K562 (cell line): Measurements from ENCODE around the gene TRIM62. TPM values are rescaled to one million over a fixed set of nuclear protein-coding genes. Genes with fewer than 3 reads are reported as not detected.

ENCODE experiments used
- COPS2 ChIP-seq: fragments of 450-650 bp; conservative IDR thresholded peaks from 2 replicates; pipeline ENCODE4 v1.6.1; 2016; ENCODE audit warnings: mild to moderate bottlenecking, moderate library complexity
- ELF2 ChIP-seq: fragments of 250-450 bp; sonication (Bioruptor Pico); IDR thresholded peaks from 2 replicates; pipeline ENCODE4 v1.5.0; 2021; ENCODE audit warnings: mild to moderate bottlenecking
- HSF4 ChIP-seq: fragments of 250-450 bp; sonication (Bioruptor Pico); IDR thresholded peaks from 2 replicates; pipeline ENCODE4 v2.1.2; 2022; ENCODE audit warnings: mild to moderate bottlenecking, moderate library complexity, borderline replicate concordance
- RERE ChIP-seq: sonication (generic); formaldehyde crosslinking; IDR thresholded peaks from 2 replicates; pipeline ENCODE4 v1.8.0; 2023; ENCODE audit warnings: missing genetic modification reagents, mild to moderate bottlenecking, borderline replicate concordance
- SRF ChIP-seq, 2 experiments: fragments of 250-450, 450-650 bp in 1 of 2; sonication (Bioruptor Pico) in 1 of 2; sonication (generic) in 1 of 2; formaldehyde crosslinking; IDR thresholded peaks; 2 replicates each; pipeline versions ENCODE4 v1.5.0 to v1.5.1; 2020 to 2022; ENCODE audit warnings: mild to moderate bottlenecking in 1 of 2, missing genetic modification reagents in 1 of 2
- SRSF3 ChIP-seq: fragments of 200-400 bp; formaldehyde crosslinking; IDR thresholded peaks from 2 replicates; pipeline ENCODE4 v1.6.1; 2016; ENCODE audit warnings: mild to moderate bottlenecking, low read length, moderate library complexity; ENCODE audit not compliant: insufficient read depth
- polyA plus RNA-seq, 8 experiments: library from polyadenylated mRNA; depleted of rRNA in 4 of 8; stranded (reverse) in 5 of 8; unstranded in 3 of 8; fragments of >200 nt; fragmentation: Nextera tagmentation in 2 of 8; fragmentation: Illumina TruSeq in 1 of 8; extraction: Ambion mirVana in 2 of 8; extraction: Trizol in 1 of 8; gene quantifications; 2 replicates each; pipeline versions ENCODE4 v1.2.1 to v1.2.3, GENCODE V29; 2011 to 2014; ENCODE audit warnings: inconsistent platforms in 1 of 8, missing spikeins in 1 of 8
- total RNA-seq, 7 experiments: library from RNA; depleted of rRNA in 6 of 7; stranded (reverse); fragments of >200 nt in 6 of 7; fragmentation: Illumina TruSeq in 2 of 7; extraction: Trizol in 2 of 7; gene quantifications; 2 replicates each; pipeline versions ENCODE4 v1.2.1 to v1.2.3, GENCODE V29; 2011 to 2021; ENCODE audit warnings: low replicate concordance in 1 of 7

TRIM62 gene
- total and polyA plus RNA-seq, 9 of the 15 experiments (the other 6 are each of a cell fraction or from before 2014, with no cell fraction given): 0.18 to 2.3 (median 0.52) TPM

- no peak for TF ChIP-seq HSF4 (CRISPR knock-in tag)
- no peak for TF ChIP-seq SRSF3
- no peak for TF ChIP-seq ELF2 (CRISPR knock-in tag)
- TF ChIP-seq SRF (CRISPR knock-in tag; IDR thresholded peaks at IDR 0.05): no peak
- TF ChIP-seq COPS2: no peak
- TF ChIP-seq RERE (CRISPR knock-in tag): no peak
Measured at GRCh38 chr1:33131191-33131590, 50.7 kb downstream of the TRIM62 start (continued).
